Measurements from ENCODE around the gene PDZD7. TPM values are rescaled to one million over a fixed set of nuclear protein-coding genes. Genes with fewer than 3 reads are reported as not detected.

The PDZD7 gene
- total RNA-seq, 2 experiments from 2014 or later: 1.1 to 1.9 TPM

DNA sequence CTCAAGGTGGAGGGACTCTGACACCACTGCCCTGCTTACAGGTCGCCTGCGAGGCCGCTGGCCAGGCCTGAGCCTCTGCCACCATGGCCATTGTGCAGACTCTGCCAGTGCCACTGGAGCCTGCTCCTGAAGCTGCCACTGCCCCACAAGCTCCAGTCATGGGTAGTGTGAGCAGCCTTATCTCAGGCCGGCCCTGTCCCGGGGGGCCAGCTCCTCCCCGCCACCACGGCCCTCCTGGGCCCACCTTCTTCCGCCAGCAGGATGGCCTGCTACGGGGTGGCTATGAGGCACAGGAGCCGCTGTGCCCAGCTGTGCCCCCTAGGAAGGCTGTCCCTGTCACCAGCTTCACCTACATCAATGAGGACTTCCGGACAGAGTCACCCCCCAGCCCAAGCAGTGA is 28.5 kb downstream of the PDZD7 start:
- H3K27me3 Mint-ChIP-seq: peaks cover 3% of the 10 kb centered on the region
- H3K9me3 Mint-ChIP-seq: no peaks in the 10 kb centered on the region
- no peak overlapping the region for H3K4me3 Mint-ChIP-seq
- H3K27ac Mint-ChIP-seq: no peak overlapping the region
- peaks cover 14% of the 10 kb centered on the region for H3K4me1 Mint-ChIP-seq
- POLR2A ChIA-PET: interaction anchor here (1.0 kb wide), 1 partner anchor 10 kb away, joined by 3 read pairs; no protein-coding TSS in a partner anchor
- DNase-seq: no peak
- no peaks in the 10 kb centered on the region for H3K36me3 Mint-ChIP-seq (ENCODE audit: low read depth)
- CTCF ChIA-PET: interaction anchor here (0.7 to 17.1 kb wide), 2 partner anchors 14 to 56 kb away, joined by 3 to 186 read pairs; no protein-coding TSS in a partner anchor

DNA sequence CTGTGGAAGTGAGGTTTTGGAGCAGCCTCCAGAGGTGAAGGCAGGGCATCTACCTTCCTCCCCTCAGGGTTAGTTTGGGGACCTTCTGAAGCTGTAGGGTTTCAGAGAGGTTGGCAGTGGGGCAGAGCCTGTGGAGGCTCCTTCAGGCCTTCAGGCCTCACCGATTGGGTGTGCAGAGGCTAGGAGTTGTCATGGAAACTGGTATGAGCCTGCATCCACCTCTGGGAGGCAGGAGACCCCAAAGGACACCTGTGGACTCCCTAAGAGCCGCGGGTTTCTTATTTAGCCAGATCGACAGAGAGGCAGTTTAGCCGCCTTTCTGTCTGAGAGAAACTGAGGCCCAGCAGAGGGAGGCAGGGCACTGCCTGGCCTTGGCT is 29.3 kb downstream of the PDZD7 start:
- Mint-ChIP-seq H3K27me3 (peaks cover 3% of the 10 kb centered on the region), H3K27ac (no peak overlapping the region), H3K4me1 (peaks cover 18% of the 10 kb centered on the region), H3K36me3 (ENCODE audit: low read depth) (no peaks in the 10 kb centered on the region), H3K9me3 (no peaks in the 10 kb centered on the region), H3K4me3 (no peak overlapping the region)
- no peak for DNase-seq
- ChIA-PET CTCF (interaction anchor here (1.3 to 17.1 kb wide), 2 partner anchors 15 to 30 kb away, joined by 3 to 186 read pairs; no protein-coding TSS in a partner anchor), POLR2A (interaction anchor here (1.0 kb wide), 1 partner anchor 10 kb away, joined by 3 read pairs; no protein-coding TSS in a partner anchor)

DNA sequence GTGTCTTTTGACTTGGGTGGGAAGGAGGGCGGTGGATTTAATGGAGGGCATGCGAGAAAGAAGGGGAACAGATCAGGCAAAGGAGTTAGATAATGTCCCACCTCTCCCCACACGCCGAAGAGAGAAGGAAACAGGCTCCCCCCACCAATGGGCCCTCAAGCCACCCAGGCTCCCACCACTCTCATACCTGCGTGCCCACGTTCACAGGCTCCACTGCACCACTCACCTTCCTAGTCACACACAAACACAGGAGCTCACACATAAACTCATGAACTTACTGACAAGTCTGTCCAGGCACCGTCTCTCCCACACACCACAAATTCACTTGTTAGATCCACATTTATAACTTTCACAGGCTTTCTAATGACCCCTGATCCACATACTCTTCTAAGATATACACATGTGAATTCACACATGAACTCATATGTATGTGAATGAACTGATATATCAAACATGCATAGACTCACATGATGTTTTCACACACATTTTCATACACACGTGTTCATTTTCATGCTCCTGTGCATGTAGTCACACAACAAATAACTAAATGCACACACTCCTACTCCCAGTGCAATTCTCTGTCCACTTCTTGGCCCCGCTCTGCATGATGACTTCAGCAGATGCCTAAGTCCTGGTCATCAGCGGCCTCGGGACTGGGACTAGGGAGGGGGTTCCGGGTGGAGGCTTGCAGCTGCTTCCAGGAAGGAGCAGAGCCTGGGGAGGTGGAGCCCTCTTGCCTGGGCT is 29.8 kb downstream of the PDZD7 start:
- Mint-ChIP-seq H3K36me3 (ENCODE audit: low read depth) (no peaks in the 10 kb centered on the region), H3K27me3 (peaks cover 3% of the 10 kb centered on the region), H3K9me3 (no peaks in the 10 kb centered on the region), H3K27ac (no peak overlapping the region), H3K4me1 (peaks cover 24% of the 10 kb centered on the region), H3K4me3 (peak overlapping the region; percentile 43)
- CTCF ChIA-PET: interaction anchor here (1.3 to 17.1 kb wide), 2 partner anchors 16 to 31 kb away, joined by 3 to 186 read pairs; no protein-coding TSS in a partner anchor
- POLR2A ChIA-PET: interaction anchor here (0.7 kb wide), 1 partner anchor 24 kb away, joined by 3 read pairs; no protein-coding TSS in a partner anchor
- no peak for DNase-seq

DNA sequence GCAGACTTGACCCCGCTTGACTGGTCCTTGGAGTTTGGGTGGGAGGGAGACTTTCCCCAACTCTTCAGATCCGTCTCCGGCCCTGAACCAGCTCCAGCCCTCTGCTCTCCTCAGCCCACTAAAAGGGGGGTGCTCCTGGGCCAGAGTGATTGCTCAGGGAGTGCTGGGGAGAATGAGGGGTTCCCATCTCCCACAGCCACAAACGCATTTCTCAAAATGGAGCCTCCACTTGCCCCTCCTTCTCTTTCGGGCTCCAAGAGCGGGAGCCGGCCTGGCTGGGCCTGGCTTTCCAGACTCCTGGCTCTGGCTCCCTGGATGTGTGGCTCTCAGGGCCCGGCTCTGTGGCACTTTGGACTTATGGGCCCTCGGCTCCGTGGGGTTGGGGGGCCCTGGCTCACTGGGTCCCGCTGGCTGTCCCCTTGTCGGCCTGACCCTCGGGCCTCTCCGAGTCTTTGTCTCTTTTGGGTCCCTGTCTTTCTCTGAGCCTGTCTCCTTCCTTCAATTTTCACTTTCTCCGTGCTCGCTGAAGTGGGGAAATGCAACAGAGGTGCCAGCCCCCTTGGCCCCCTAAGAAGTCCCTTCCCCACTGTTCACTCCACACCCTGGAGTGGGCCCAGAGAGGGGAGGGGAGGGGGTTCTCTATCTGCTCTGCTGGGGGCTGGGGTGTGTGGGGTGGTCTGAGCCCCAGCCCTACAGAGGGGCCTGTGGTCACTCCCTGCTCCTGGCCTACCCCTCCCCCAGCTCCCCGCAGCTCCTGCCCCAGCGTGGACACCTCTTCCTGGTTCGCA is 30.6 kb downstream of the PDZD7 start:
- Mint-ChIP-seq H3K27ac (no peak overlapping the region), H3K9me3 (no peaks in the 10 kb centered on the region), H3K4me1 (peaks cover 28% of the 10 kb centered on the region), H3K4me3 (peak overlapping the region; percentile 43), H3K36me3 (ENCODE audit: low read depth) (no peaks in the 10 kb centered on the region), H3K27me3 (peaks cover 3% of the 10 kb centered on the region)
- no peak for DNase-seq
- CTCF ChIA-PET: interaction anchor here (1.3 to 17.1 kb wide), 2 partner anchors 16 to 31 kb away, joined by 3 to 186 read pairs; no protein-coding TSS in a partner anchor
- POLR2A ChIA-PET: interaction anchor here (0.7 to 1.9 kb wide), 4 partner anchors 11 to 38 kb away, joined by 3 to 4 read pairs (median 4); no protein-coding TSS in a partner anchor

DNA sequence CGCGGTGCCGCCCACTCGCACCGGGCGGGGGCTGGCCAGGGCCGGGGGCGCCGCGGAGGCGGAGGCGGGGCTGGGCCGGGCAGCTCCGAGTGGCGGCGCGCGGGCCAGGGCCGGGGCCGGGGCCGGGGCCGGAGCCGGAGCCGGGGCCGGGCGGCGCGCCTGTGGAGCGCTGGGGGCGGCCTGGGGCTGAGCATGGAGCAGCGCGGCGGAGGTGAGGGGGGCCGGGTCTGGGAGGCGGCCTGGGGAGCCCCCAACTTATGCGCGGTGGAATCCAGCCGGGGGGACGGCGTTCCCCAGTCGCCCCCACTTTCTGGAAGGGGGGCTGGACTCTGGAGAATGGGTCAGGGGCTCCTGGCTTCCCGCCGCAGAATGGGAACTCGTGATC is 31.2 kb downstream of the PDZD7 start, which contains the start of gene LZTS2:
Gene LZTS2 (plus strand): TSS at position 67 of the 385 bp plus-strand sequence. CDS start 2,731 bp downstream, outside the sequence.
- peaks cover 3% of the 10 kb centered on the region for H3K27me3 Mint-ChIP-seq
- no peak for DNase-seq
- no peaks in the 10 kb centered on the region for H3K9me3 Mint-ChIP-seq
- peaks cover 28% of the 10 kb centered on the region for H3K4me1 Mint-ChIP-seq
- H3K27ac Mint-ChIP-seq: peak within 1 kb of the TSS; percentile 66
- H3K4me3 Mint-ChIP-seq: peak within 1 kb of the TSS; percentile 77
- ChIA-PET CTCF (interaction anchor here (0.8 to 17.1 kb wide), 3 partner anchors 17 to 88 kb away, joined by 3 to 186 read pairs (median 3); no protein-coding TSS in a partner anchor), POLR2A (interaction anchor here (0.9 to 1.9 kb wide), 3 partner anchors 12 to 38 kb away, joined by 3 to 4 read pairs (median 4); no protein-coding TSS in a partner anchor)
- peaks cover under 1% of the 10 kb centered on the region for H3K36me3 Mint-ChIP-seq (ENCODE audit: low read depth)

DNA sequence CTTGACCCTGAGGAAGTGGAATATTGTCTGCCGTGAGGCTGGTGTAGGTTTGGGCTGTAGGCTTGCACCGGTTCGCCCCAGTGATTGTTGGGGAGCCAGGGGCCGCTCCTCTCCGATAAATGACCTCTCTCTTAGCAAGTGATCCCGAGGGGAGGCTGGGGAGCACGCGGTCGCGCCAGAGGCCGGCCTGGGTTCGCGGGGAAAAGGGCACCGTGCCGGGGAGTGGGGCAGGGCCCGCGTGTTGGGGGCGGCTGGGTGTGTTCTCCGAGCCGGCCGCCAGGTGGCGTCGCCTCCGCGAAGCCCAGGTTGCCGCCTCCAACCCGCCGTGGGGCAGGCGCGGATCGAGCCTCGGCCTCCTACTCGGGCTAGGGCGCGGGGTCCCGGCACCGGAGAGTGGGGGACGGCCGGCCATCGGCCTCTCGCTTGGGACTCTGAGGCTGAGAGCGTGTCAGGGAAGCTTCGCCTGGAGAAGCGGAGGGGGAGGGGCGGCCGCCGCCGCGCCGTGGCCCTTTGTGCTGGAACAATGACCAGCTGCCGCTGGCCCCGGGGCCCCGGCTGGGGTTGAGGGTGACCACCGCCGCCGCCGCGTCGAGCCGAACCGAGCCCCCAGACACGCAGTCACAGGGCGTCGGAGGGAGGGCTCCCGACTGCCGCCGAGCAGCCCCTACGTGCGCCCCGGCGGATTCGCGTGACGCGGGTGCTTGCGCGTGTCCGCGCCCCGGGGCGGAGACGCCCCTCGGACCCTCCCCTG is 31.8 kb downstream of the PDZD7 start:
- POLR2A ChIA-PET: interaction anchor here (0.9 to 2.7 kb wide), 5 partner anchors 13 to 39 kb away, joined by 3 to 17 read pairs (median 4); partner anchors contain the start of genes PDZD7 and SFXN3
- CTCF ChIA-PET: interaction anchor here (0.6 to 17.1 kb wide), 9 partner anchors 11 to 88 kb away, joined by 3 to 186 read pairs (median 6); partner anchors contain the start of genes MRPL43, PDZD7, SFXN3 and TWNK
- H3K9me3 Mint-ChIP-seq: no peaks in the 10 kb centered on the region
- peaks cover 28% of the 10 kb centered on the region for H3K4me1 Mint-ChIP-seq
- peak; percentile 78 for DNase-seq
- peak overlapping the region; percentile 66 for H3K27ac Mint-ChIP-seq
- H3K27me3 Mint-ChIP-seq: peaks cover 3% of the 10 kb centered on the region
- peaks cover 4% of the 10 kb centered on the region for H3K36me3 Mint-ChIP-seq (ENCODE audit: low read depth)
- H3K4me3 Mint-ChIP-seq: peak overlapping the region; percentile 77

DNA sequence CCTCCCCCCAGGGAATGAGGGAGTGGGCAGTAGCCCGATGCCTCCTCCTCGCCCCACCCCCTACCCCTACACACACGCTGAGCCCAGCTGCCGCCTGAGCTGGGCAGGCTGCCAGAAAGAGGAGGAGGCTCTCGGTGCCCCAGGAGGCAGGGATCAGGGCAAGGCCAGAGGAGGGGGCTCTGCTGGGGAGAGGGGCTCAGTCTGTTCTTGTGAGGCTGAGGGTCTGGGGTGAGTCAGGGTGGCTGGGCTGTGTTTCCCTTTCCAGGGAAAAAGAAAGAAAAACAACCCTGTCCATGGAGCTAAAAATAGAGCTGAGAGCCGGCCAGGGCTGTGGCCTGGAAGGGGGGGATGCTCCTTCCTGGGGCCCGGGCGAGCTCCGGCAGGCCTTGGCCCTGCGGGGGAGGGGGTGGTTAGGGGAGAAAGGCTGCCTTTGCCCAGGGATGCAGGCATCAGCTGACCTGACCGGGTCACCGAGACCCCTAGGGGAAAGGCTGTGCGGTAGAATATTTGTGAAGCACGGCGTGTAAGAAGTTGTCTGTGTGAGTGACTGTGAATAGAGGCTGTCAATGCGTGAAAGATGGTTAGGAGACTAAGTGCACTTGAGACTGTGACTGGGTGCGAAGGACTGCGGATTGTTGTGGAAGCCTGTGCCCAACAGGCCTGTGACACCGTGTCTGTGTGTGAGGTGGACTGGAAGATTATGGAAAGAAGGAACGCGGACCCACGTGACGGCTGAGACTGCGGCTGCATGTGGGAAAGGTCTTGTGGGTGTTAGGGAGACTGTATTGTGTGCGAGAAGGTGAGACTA is 32.5 kb downstream of the PDZD7 start:
- POLR2A ChIA-PET: interaction anchor here (1.5 to 3.2 kb wide), 6 partner anchors 11 to 49 kb away, joined by 3 to 27 read pairs (median 10); partner anchors contain the start of genes MRPL43, PDZD7, SFXN3 and TWNK
- Mint-ChIP-seq H3K27me3 (peaks cover 3% of the 10 kb centered on the region), H3K4me3 (peak overlapping the region; percentile 77), H3K27ac (peak overlapping the region; percentile 66), H3K36me3 (ENCODE audit: low read depth) (peaks cover 6% of the 10 kb centered on the region), H3K9me3 (no peaks in the 10 kb centered on the region), H3K4me1 (peaks cover 28% of the 10 kb centered on the region)
- CTCF ChIA-PET: interaction anchor here (0.6 to 17.1 kb wide), 24 partner anchors 8 to 1266 kb away, joined by 3 to 186 read pairs (median 5); partner anchors contain the start of genes HIF1AN, MRPL43, PDZD7 and SEMA4G
- peak; percentile 63 for DNase-seq

DNA sequence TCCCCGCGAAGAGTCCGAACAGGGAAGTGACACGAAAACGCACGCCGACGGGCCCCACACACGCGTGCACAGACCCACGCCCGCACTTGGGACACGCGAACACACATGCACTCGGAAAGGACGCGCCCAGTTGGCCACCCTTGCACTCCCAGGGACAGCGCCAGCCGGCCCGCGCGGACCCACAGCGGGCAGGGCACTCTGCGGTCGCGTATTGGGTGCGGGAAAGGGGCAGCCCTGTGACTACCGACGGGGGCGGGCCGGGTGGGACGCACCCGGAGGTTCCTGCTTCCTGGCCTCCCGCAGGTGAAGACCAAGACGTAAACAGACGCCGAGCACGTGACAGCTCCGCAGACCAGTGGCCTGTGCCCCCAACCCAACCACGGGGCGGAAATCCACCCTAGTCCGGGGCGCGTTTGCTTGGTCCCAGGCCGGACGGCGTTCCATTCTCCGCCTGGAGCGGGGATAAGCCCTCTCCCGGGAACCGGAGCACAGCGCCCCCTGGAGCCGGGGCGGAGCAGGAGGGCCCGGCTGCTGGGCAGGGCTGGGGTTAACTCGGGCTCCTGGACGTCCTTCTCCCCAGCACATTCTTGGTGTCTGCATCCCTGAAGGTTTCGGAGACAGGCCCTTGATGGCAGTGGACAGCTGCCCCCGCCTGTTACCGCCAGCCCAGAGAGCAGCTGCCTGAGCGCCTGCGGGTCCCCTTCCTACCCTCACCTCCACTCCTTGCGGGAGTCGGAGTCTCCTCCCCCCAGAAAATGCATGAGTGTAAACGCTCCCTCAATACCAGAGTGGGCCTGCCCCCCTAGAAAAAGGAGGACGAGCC is 33.4 kb downstream of the PDZD7 start:
- ChIA-PET POLR2A (interaction anchor here (0.9 to 3.2 kb wide), 6 partner anchors 9 to 50 kb away, joined by 3 to 27 read pairs (median 10); partner anchors contain the start of genes MRPL43, PDZD7, SFXN3 and TWNK), CTCF (interaction anchor here (0.6 to 17.1 kb wide), 31 partner anchors 9 to 1265 kb away, joined by 3 to 186 read pairs (median 4); partner anchors contain the start of genes HIF1AN, MRPL43, PDZD7 and SEMA4G)
- peak overlapping the region; percentile 77 for H3K4me3 Mint-ChIP-seq

DNA sequence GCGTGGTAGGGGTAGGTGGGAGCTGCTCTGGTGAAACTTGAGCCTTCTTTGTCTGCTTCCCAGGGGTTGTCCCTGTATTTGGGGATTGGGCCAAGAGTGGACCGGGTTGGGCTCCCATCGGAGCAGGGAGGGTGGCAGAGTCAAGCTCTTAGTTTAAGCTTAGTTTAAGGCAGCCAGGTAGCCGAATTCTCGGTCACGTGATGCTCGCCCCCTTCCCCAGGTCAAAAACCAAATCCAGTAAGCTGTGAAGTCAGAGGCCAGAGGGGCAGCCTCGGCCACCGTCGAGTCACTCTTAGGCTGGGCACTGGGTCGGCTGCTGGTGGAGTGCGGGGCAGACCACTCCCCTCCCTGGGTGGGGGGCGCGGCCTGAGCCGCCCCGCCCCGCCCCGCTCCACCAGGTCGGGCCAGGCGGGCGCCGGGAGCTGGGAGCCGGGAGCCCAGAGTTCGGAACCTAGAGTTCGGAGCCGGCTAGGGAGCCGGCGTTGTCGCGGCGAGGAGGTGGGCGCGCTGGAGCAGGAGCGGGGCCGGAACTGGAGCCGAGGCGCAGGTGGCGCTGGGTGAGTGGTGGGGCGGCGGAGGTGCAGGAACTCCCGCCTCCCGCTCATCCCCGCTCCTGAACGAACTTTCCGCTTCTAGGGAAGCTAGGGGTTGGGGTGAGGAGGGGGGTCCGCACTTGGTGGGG is 34.1 kb downstream of the PDZD7 start:
- Mint-ChIP-seq H3K9me3 (no peaks in the 10 kb centered on the region), H3K27me3 (peaks cover 3% of the 10 kb centered on the region), H3K27ac (peak overlapping the region; percentile 92), H3K4me1 (peaks cover 28% of the 10 kb centered on the region), H3K4me3 (peak overlapping the region; percentile 77), H3K36me3 (ENCODE audit: low read depth) (peaks cover 11% of the 10 kb centered on the region)
- peak; percentile 41 for DNase-seq
- POLR2A ChIA-PET: interaction anchor here (0.8 to 3.2 kb wide), 8 partner anchors 9 to 81 kb away, joined by 3 to 27 read pairs (median 4); partner anchors contain the start of genes KAZALD1, MRPL43, PDZD7 and SFXN3
- CTCF ChIA-PET: interaction anchor here (0.8 to 17.1 kb wide), 17 partner anchors 9 to 651 kb away, joined by 3 to 186 read pairs (median 4); partner anchors contain the start of genes MRPL43, PDZD7, SFXN3 and TWNK

More for the DNA sequence above, 33.4 kb downstream of the PDZD7 start:
- Mint-ChIP-seq H3K4me1 (peaks cover 28% of the 10 kb centered on the region), H3K27me3 (peaks cover 3% of the 10 kb centered on the region), H3K36me3 (ENCODE audit: low read depth) (peaks cover 11% of the 10 kb centered on the region), H3K9me3 (no peaks in the 10 kb centered on the region), H3K27ac (peak overlapping the region; percentile 92)
- peak; percentile 76 for DNase-seq

DNA sequence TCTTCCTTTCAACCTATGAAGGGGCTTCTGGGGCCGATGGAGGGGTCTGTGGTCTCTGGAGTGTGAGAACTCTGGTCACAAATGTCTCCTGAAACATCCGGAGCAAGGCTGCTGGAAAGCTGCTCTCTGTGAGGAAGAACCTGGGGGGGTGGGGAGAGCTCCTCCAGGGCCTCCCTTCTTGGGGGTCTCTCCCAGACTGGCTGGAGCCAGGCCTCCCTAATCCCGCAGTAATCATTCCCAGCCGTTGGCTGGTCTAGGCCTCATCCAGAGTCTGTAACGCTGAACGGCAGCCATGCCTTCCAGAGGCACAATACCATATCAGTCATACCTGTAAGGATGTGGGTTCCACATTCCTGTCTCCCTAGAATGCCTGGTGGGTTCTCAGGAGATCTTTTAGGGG is 35.7 kb downstream of the PDZD7 start:
- no peak overlapping the region for H3K27ac Mint-ChIP-seq
- H3K4me3 Mint-ChIP-seq: peak overlapping the region; percentile 13
- no peak for DNase-seq
- H3K27me3 Mint-ChIP-seq: no peaks in the 10 kb centered on the region
- CTCF ChIA-PET: interaction anchor here (17.1 kb wide), 1 partner anchor 22 kb away, joined by 186 read pairs; no protein-coding TSS in a partner anchor
- H3K36me3 Mint-ChIP-seq (ENCODE audit: low read depth): peaks cover 25% of the 10 kb centered on the region
- H3K4me1 Mint-ChIP-seq: peaks cover 30% of the 10 kb centered on the region
- POLR2A ChIA-PET: no interaction called here
- H3K9me3 Mint-ChIP-seq: no peaks in the 10 kb centered on the region

Measured in activated CD4-positive, alpha-beta memory T cell treated with anti-CD3 and anti-CD28 coated beads, Interleukin-2, amount 10 ng/mL, durations not matched to agents 7 days and 5 days (primary cell).